GM23338 (cell line): ENCODE measurements around the gene KIAA1671. TPM values are rescaled to one million over a fixed set of nuclear protein-coding genes. Genes with fewer than 3 reads are reported as not detected.

Experiments
- ATAC-seq: fragments of 200-7000 bp; cut with Tn5 transposase; 3 replicates; pipeline ENCODE4 v1.9.1; 2020
- DNase-seq: peaks from one replicate; pipeline ENCODE4 v3.0.0-alpha.2; 2015; ENCODE audit warnings: low spot score
- H2AFZ ChIP-seq: fragments of 200-600 bp; sonication (generic); 2 replicates; pipeline ENCODE4 v1.8.0; 2016; ENCODE audit warnings: antibody characterized with exemption, mild to moderate bottlenecking, moderate library complexity
- H3F3A ChIP-seq: fragments of 200-600 bp; sonication (generic); replicated peaks from 2 replicates; pipeline ENCODE4 v1.8.0; 2017; ENCODE audit warnings: antibody characterized with exemption, mixed run types, low read depth
- H3K27ac ChIP-seq: fragments of 200-600 bp; sonication (generic); 2 replicates; pipeline ENCODE4 v1.6.1; 2016; ENCODE audit warnings: low read depth
- H3K27me3 ChIP-seq: fragments of 200-600 bp; sonication (generic); 2 replicates; pipeline ENCODE4 v1.8.0; 2016; ENCODE audit warnings: mild to moderate bottlenecking, mixed run types, moderate library complexity; ENCODE audit not compliant: insufficient read depth
- H3K36me3 ChIP-seq: fragments of 200-600 bp; sonication (generic); 2 replicates; pipeline ENCODE4 v1.8.0; 2016; ENCODE audit warnings: mild to moderate bottlenecking; ENCODE audit not compliant: insufficient read depth
- H3K4me1 ChIP-seq: fragments of 200-600 bp; sonication (generic); 2 replicates; pipeline ENCODE4 v1.8.0; 2016; ENCODE audit warnings: mild to moderate bottlenecking, moderate library complexity; ENCODE audit not compliant: insufficient read depth
- H3K4me2 ChIP-seq: fragments of 200-600 bp; sonication (generic); 2 replicates; pipeline ENCODE4 v1.7.1; 2017; ENCODE audit warnings: mixed run types
- H3K4me3 ChIP-seq: fragments of 200-600 bp; sonication (generic); 2 replicates; pipeline ENCODE4 v1.6.1; 2016; ENCODE audit warnings: mixed run types
- H3K79me2 ChIP-seq: fragments of 200-600 bp; sonication (generic); replicated peaks from 2 replicates; pipeline ENCODE4 v1.8.0; 2017; ENCODE audit warnings: mild to moderate bottlenecking; ENCODE audit not compliant: insufficient read depth
- H3K9me2 ChIP-seq: fragments of 200-600 bp; sonication (generic); 2 replicates; pipeline ENCODE4 v1.8.0; 2017; ENCODE audit not compliant: insufficient read depth
- H4K20me1 ChIP-seq: fragments of 200-600 bp; sonication (generic); replicated peaks from 2 replicates; pipeline ENCODE4 v1.8.0; 2017; ENCODE audit warnings: mild to moderate bottlenecking; ENCODE audit not compliant: insufficient read depth
- H3K27ac Mint-ChIP-seq: 2 replicates; pipeline ENCODE4 v1.8.0; 2020; ENCODE audit warnings: inconsistent platforms, mild to moderate bottlenecking, moderate library complexity, mixed read lengths
- H3K27me3 Mint-ChIP-seq: 3 replicates; pipeline ENCODE4 v1.8.0; 2022; ENCODE audit warnings: low read depth, mild to moderate bottlenecking, moderate library complexity, mixed read lengths, inconsistent platforms; ENCODE audit not compliant: insufficient read depth, poor library complexity
- H3K36me3 Mint-ChIP-seq: 3 replicates; pipeline ENCODE4 v1.8.0; 2021; ENCODE audit warnings: low read depth, mild to moderate bottlenecking, inconsistent platforms, moderate library complexity, mixed read lengths
- H3K4me1 Mint-ChIP-seq: 3 replicates; pipeline ENCODE4 v1.8.0; 2020; ENCODE audit warnings: mild to moderate bottlenecking, inconsistent platforms, mixed read lengths
- H3K4me3 Mint-ChIP-seq: 3 replicates; pipeline ENCODE4 v1.8.0; 2021; ENCODE audit warnings: moderate library complexity, mild to moderate bottlenecking, inconsistent platforms, mixed read lengths
- H3K9me3 Mint-ChIP-seq: 3 replicates; pipeline ENCODE4 v1.8.0; 2020; ENCODE audit warnings: moderate library complexity, mild to moderate bottlenecking, inconsistent platforms, mixed read lengths
- CTCF ChIP-seq, 2 experiments: fragments of 200-600 bp in 1 of 2; sonication (generic) in 1 of 2; conservative IDR thresholded peaks; 2 replicates each; pipeline versions ENCODE4 v1.5.1 to v1.6.1; 2016 to 2017; ENCODE audit warnings: antibody characterized with exemption in 2 of 2, low read depth in 2 of 2, mild to moderate bottlenecking in 2 of 2, moderate library complexity in 1 of 2
- ETS1 ChIP-seq: IDR thresholded peaks from 2 replicates; pipeline ENCODE4 v1.6.1; 2016; ENCODE audit warnings: antibody characterized with exemption
- EZH2 ChIP-seq: fragments of 200-600 bp; sonication (generic); IDR thresholded peaks from one replicate; pipeline ENCODE4 v1.8.0; 2017; ENCODE audit warnings: antibody characterized with exemption, mild to moderate bottlenecking, low read depth; ENCODE audit not compliant: unreplicated experiment
- EZH2phosphoT487 ChIP-seq: fragments of 200-600 bp; sonication (generic); IDR thresholded peaks from one replicate; pipeline ENCODE4 v1.8.1; 2018; ENCODE audit warnings: antibody characterized with exemption; ENCODE audit not compliant: unreplicated experiment
- JUNB ChIP-seq: IDR thresholded peaks from one replicate; pipeline ENCODE4 v1.6.1; 2016; ENCODE audit warnings: antibody characterized with exemption; ENCODE audit not compliant: unreplicated experiment
- NANOG ChIP-seq: IDR thresholded peaks from 2 replicates; pipeline ENCODE4 v1.6.1; 2016; ENCODE audit warnings: antibody characterized with exemption, borderline replicate concordance
- REST ChIP-seq: IDR thresholded peaks from one replicate; pipeline ENCODE4 v1.6.1; 2018; ENCODE audit warnings: antibody characterized with exemption; ENCODE audit not compliant: unreplicated experiment
- STAT1 ChIP-seq: IDR thresholded peaks from one replicate; pipeline ENCODE4 v1.6.1; 2016; ENCODE audit warnings: antibody characterized with exemption; ENCODE audit not compliant: unreplicated experiment
- ZNF114 ChIP-seq: fragments of 250-450 bp; sonication (Bioruptor Pico); IDR thresholded peaks from 2 replicates; pipeline ENCODE4 v1.5.0; 2020; ENCODE audit warnings: mild to moderate bottlenecking, moderate library complexity
- ZNF331 ChIP-seq: fragments of 250-450 bp; sonication (Bioruptor Pico); IDR thresholded peaks from 2 replicates; pipeline ENCODE4 v1.5.0; 2020; ENCODE audit warnings: low read depth, mild to moderate bottlenecking, moderate library complexity
- ZNF462 ChIP-seq: fragments of 250-450 bp; sonication (Bioruptor Pico); IDR thresholded peaks from 2 replicates; pipeline ENCODE4 v1.5.0; 2020; ENCODE audit warnings: mild to moderate bottlenecking, moderate library complexity
- polyA plus RNA-seq: library from polyadenylated mRNA; unstranded; fragments of >200 nt; fragmentation: Nextera tagmentation; extraction: Ambion mirVana; gene quantifications from 2 replicates; pipeline ENCODE4 v1.2.1, GENCODE V29; 2016
- total RNA-seq: library from RNA; depleted of rRNA; stranded (reverse); fragments of >200 nt; shearing (Covaris generic); gene quantifications from 2 replicates; pipeline ENCODE4 v1.2.3, GENCODE V29; 2014

KIAA1671 gene
- total and polyA plus RNA-seq, 2 experiments from 2014 or later = 6.1 to 27.2 TPM

- Histone ChIP-seq H3K36me3 (no peaks in the 10 kb centered on the region), H3K79me2 (no peaks in the 10 kb centered on the region), H3F3A (no peaks in the 10 kb centered on the region), H4K20me1 (no peaks in the 10 kb centered on the region), H3K4me3 (no peak overlapping the region), H3K27ac (no peak overlapping the region), H3K27me3 (no peaks in the 10 kb centered on the region), H3K9me2 (no peaks in the 10 kb centered on the region), H3K4me2 (no peak overlapping the region), H3K4me1 (0 out of 2 replicates have a peak, but pooled peaks cover 4% of the 10 kb centered on the region), H2AFZ (no peak overlapping the region)
- TF ChIP-seq STAT1 (no peak), NANOG (no peak), CTCF (conservative IDR thresholded peaks at IDR 0.05; ENCODE audit: low read depth in 2 of 2) (no peak), EZH2phosphoT487 (no peak), REST (no peak), ZNF462 (CRISPR knock-in tag) (no peak), ETS1 (no peak), ZNF331 (CRISPR knock-in tag) (no peak), ZNF114 (CRISPR knock-in tag) (no peak), JUNB (no peak), EZH2 (no peak)
- peaks cover 7% of the 10 kb centered on the region for H3K27me3 Mint-ChIP-seq
- H3K36me3 Mint-ChIP-seq = no peaks in the 10 kb centered on the region; the same call in 2 of the 3 replicates
- no peak overlapping the region for H3K4me3 Mint-ChIP-seq
- ATAC-seq (no peak), DNase-seq (no peak)
- peaks cover 10% of the 10 kb centered on the region for H3K4me1 Mint-ChIP-seq
- H3K9me3 Mint-ChIP-seq = no peaks in the 10 kb centered on the region
- no peak overlapping the region for H3K27ac Mint-ChIP-seq
Observed at GRCh38 chr22:25066861-25067435, 114.4 kb downstream of the KIAA1671 start.
